Liver (tissue), 9 donors: ENCODE measurements around the gene HEYL. TPM values are rescaled to one million over a fixed set of nuclear protein-coding genes. Genes with fewer than 3 reads are reported as not detected.

Experiments used
- DNase-seq: peaks from one replicate; pipeline ENCODE4 v3.0.0-alpha.2; 2017; ENCODE audit warnings: low spot score
- H3K27ac ChIP-seq, 2 donors: one replicate each; pipeline ENCODE4 v1.7.0; 2013; ENCODE audit warnings: inconsistent platforms in 2 of 2, low read length in 2 of 2, control low read depth in 1 of 2, low read depth in 1 of 2, mild to moderate bottlenecking in 1 of 2
- H3K27me3 ChIP-seq, 4 donors: one replicate each; pipeline versions ENCODE4 v1.6.1 to v1.7.0; 2013; ENCODE audit warnings: low read length in 3 of 4, inconsistent platforms in 1 of 4, mild to moderate bottlenecking in 1 of 4, moderate library complexity in 1 of 4; ENCODE audit not compliant: control insufficient read depth in 4 of 4, insufficient read depth in 4 of 4
- H3K36me3 ChIP-seq, 4 donors: one replicate each; pipeline versions ENCODE4 v1.6.1 to v1.7.0; 2013; ENCODE audit warnings: low read length in 3 of 4, mild to moderate bottlenecking in 3 of 4, low read depth in 1 of 4, moderate library complexity in 1 of 4; ENCODE audit not compliant: control insufficient read depth in 4 of 4, insufficient read depth in 3 of 4
- H3K4me1 ChIP-seq, 4 donors: one replicate each; pipeline versions ENCODE4 v1.6.1 to v1.7.0; 2013; ENCODE audit warnings: low read length in 3 of 4, mild to moderate bottlenecking in 3 of 4, moderate library complexity in 1 of 4; ENCODE audit not compliant: control insufficient read depth in 4 of 4, insufficient read depth in 4 of 4
- H3K4me3 ChIP-seq, 3 donors: one replicate each; pipeline versions ENCODE4 v1.6.1 to v1.7.0; 2013; ENCODE audit warnings: low read length in 3 of 3, control low read depth in 1 of 3, low read depth in 1 of 3, mild to moderate bottlenecking in 1 of 3
- H3K9ac ChIP-seq, 2 donors: one replicate each; pipeline ENCODE4 v1.7.0; 2013; ENCODE audit warnings: low read length in 2 of 2, mild to moderate bottlenecking in 2 of 2, moderate library complexity in 2 of 2, control low read depth in 1 of 2, low read depth in 1 of 2
- H3K9me3 ChIP-seq, 4 donors: one replicate each; pipeline versions ENCODE4 v1.6.1 to v1.7.0; 2013; ENCODE audit warnings: low read length in 3 of 4; ENCODE audit not compliant: control insufficient read depth in 4 of 4
- ATF3 ChIP-seq: IDR thresholded peaks from 2 replicates; pipeline ENCODE4 v1.6.1; 2016; ENCODE audit warnings: antibody characterized with exemption
- CTCF ChIP-seq: fragments of 150-350 bp; IDR thresholded peaks from 2 replicates; pipeline ENCODE4 v1.5.1; 2017; ENCODE audit warnings: improper control_type of control experiment, low read depth, low read length; ENCODE audit not compliant: missing input control
- EGR1 ChIP-seq, 2 donors: IDR thresholded peaks; 2 replicates each; pipeline ENCODE4 v1.6.1; 2016 to 2018; ENCODE audit warnings: antibody characterized with exemption in 2 of 2, low read depth in 2 of 2
- FOXA1 ChIP-seq: IDR thresholded peaks from 2 replicates; pipeline ENCODE4 v1.6.1; 2016; ENCODE audit warnings: antibody characterized with exemption
- FOXA2 ChIP-seq: IDR thresholded peaks from 2 replicates; pipeline ENCODE4 v1.6.1; 2016; ENCODE audit warnings: antibody characterized with exemption
- HNF4A ChIP-seq, 2 donors: conservative IDR thresholded peaks; 2 replicates each; pipeline ENCODE4 v1.6.1; 2016; ENCODE audit warnings: antibody characterized with exemption in 2 of 2, mild to moderate bottlenecking in 2 of 2
- HNF4G ChIP-seq: IDR thresholded peaks from 2 replicates; pipeline ENCODE4 v1.6.1; 2016; ENCODE audit warnings: antibody characterized with exemption
- NR2F2 ChIP-seq: IDR thresholded peaks from 2 replicates; pipeline ENCODE4 v1.6.1; 2016; ENCODE audit warnings: antibody characterized with exemption
- RAD21 ChIP-seq, 2 donors: IDR thresholded peaks; 2 replicates each; pipeline ENCODE4 v1.6.1; 2016; ENCODE audit warnings: antibody characterized with exemption in 2 of 2, mild to moderate bottlenecking in 2 of 2
- REST ChIP-seq: IDR thresholded peaks from 2 replicates; pipeline ENCODE4 v1.6.1; 2016; ENCODE audit warnings: antibody characterized with exemption, mild to moderate bottlenecking
- RXRA ChIP-seq, 2 donors: IDR thresholded peaks; 2 replicates each; pipeline ENCODE4 v1.6.1; 2017 to 2018; ENCODE audit warnings: antibody characterized with exemption in 2 of 2, mild to moderate bottlenecking in 1 of 2
- SP1 ChIP-seq: IDR thresholded peaks from 2 replicates; pipeline ENCODE4 v1.6.1; 2018; ENCODE audit warnings: antibody characterized with exemption, mild to moderate bottlenecking
- TAF1 ChIP-seq: conservative IDR thresholded peaks from 2 replicates; pipeline ENCODE4 v1.6.1; 2016; ENCODE audit warnings: antibody characterized with exemption, mild to moderate bottlenecking
- YY1 ChIP-seq: IDR thresholded peaks from 2 replicates; pipeline ENCODE4 v1.6.1; 2016; ENCODE audit warnings: antibody characterized with exemption, mild to moderate bottlenecking
- WGBS: extraction: QIAGEN DNeasy Blood & Tissue Kit; methylation state at CpG from one replicate; pipeline ENCODE4 v1.1.7; 2013; 5-methylcytosine and 5-hydroxymethylcytosine counted together
- polyA plus RNA-seq, 2 donors: library from polyadenylated mRNA; stranded (reverse) in 1 of 2; unstranded in 1 of 2; fragments of 200-250 nt in 1 of 2; fragments of >200 nt in 1 of 2; fragmentation: Nextera tagmentation in 1 of 2; extraction: Ambion mirVana in 1 of 2; gene quantifications; one replicate each; pipeline versions ENCODE4 v1.2.1 to v1.2.3, GENCODE V29; 2013 to 2015
- total RNA-seq, 2 donors: library from RNA; depleted of rRNA; stranded (reverse); fragments of >200 nt; gene quantifications; one replicate each; pipeline ENCODE4 v1.2.3, GENCODE V29; 2014
- TF ChIP-seq, protein P1 (sequence below): IDR thresholded peaks from 2 replicates; pipeline ENCODE4 v1.6.1; 2016; ENCODE audit warnings: antibody characterized with exemption
- donor health status: healthy.
- donor health status: healthy.
- donor health status: healthy.
- donor health status: healthy.
- donor health status: healthy.

HEYL gene
- total and polyA plus RNA-seq, 4 donors, result 0.61 to 1.7 (median 1.2) TPM

- H3K9me3 ChIP-seq, result no peaks in the 10 kb centered on the region
- H3K4me1 ChIP-seq, result peaks cover 0 to 4% (median 0%) of the 10 kb centered on the region in 4 donors
- TF ChIP-seq FOXA1, result no peak
- no peak for TF ChIP-seq SP1
- TF ChIP-seq RXRA (IDR thresholded peaks at IDR 0.05), result no peak
- no peak for TF ChIP-seq EGR1 (IDR thresholded peaks at IDR 0.05; ENCODE audit: low read depth in 2 of 2)
- no peak for TF ChIP-seq YY1
- TF ChIP-seq RAD21 (IDR thresholded peaks at IDR 0.05), result no peak
- no peak for TF ChIP-seq HNF4G
- no peak for TF ChIP-seq REST
- TF ChIP-seq HNF4A (conservative IDR thresholded peaks at IDR 0.05), result no peak
- TF ChIP-seq, protein P1, sequence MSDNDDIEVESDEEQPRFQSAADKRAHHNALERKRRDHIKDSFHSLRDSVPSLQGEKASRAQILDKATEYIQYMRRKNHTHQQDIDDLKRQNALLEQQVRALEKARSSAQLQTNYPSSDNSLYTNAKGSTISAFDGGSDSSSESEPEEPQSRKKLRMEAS, result no peak
- TF ChIP-seq FOXA2, result no peak
- TF ChIP-seq CTCF, result no peak
- no peak for TF ChIP-seq TAF1
- TF ChIP-seq ATF3, result no peak
- no peak for TF ChIP-seq NR2F2
- no peak for DNase-seq
- peak overlapping the region in 1 of 3 donors; percentile 1 for H3K4me3 ChIP-seq
- H3K9ac ChIP-seq, result no peak overlapping the region
- H3K27ac ChIP-seq, result peak overlapping the region; percentile 26 to 34
- H3K36me3 ChIP-seq, result no peaks in the 10 kb centered on the region
- H3K27me3 ChIP-seq, result peaks cover 0 to 9% (median 2%) of the 10 kb centered on the region in 4 donors
- 23% methylated on average over 61 of the region's 61 CpGs for WGBS
Measured at GRCh38 chr1:39632682-39633417, 6.6 kb downstream of the HEYL start.

DNA sequence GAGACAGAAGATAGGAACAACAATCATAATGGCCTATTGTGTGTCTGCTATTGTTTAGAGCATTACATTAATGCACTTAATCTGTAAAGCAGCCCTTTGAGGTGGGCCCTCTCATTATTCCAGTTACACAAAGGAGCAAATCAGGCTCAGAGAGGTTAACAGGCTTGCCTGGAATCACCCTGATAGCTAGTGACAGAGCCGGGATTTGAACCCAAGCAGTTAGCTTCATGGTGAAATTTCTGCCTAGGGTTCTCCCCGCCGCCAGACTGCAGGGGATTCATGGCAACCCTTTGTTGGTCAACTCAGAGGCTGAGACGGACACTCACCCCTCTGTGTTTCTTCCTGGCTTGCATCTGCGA is 7.1 kb downstream of the HEYL start:
- WGBS, result 86% methylated on average over 5 of the region's 5 CpGs
- no peak for DNase-seq
- Histone ChIP-seq H3K27ac (peak overlapping the region; percentile 23 to 26), H3K9me3 (no peaks in the 10 kb centered on the region), H3K4me3 (no peak overlapping the region), H3K4me1 (peaks cover 0 to 4% (median 0%) of the 10 kb centered on the region in 4 donors), H3K9ac (no peak overlapping the region), H3K27me3 (peaks cover 0 to 8% (median 1%) of the 10 kb centered on the region in 4 donors), H3K36me3 (no peaks in the 10 kb centered on the region)
- TF ChIP-seq HNF4A (conservative IDR thresholded peaks at IDR 0.05) (no peak), RXRA (IDR thresholded peaks at IDR 0.05) (no peak), RAD21 (IDR thresholded peaks at IDR 0.05) (no peak), TAF1 (no peak), ATF3 (no peak)
